OCI-LY1 (cell line): ENCODE measurements around the gene DEFB113.

Experiments
- H2AFZ ChIP-seq: fragments of 200-600 bp; sonication (generic), shearing (Covaris generic); 2 replicates; pipeline ENCODE4 v1.6.0; 2014; ENCODE audit warnings: antibody characterized with exemption, mild to moderate bottlenecking, low read length
- H3F3A ChIP-seq: fragments of 200-600 bp; sonication (generic), shearing (Covaris generic); 2 replicates; pipeline ENCODE4 v1.6.0; 2014; ENCODE audit warnings: mild to moderate bottlenecking, antibody characterized with exemption, low read length, moderate library complexity; ENCODE audit not compliant: insufficient read depth
- H3K27ac ChIP-seq: fragments of 200-600 bp; sonication (generic); 2 replicates; pipeline ENCODE4 v1.5.1; 2014; ENCODE audit warnings: low read length, mixed run types, mild to moderate bottlenecking, low read depth; ENCODE audit not compliant: poor library complexity, severe bottlenecking
- H3K27me3 ChIP-seq: fragments of 200-600 bp; sonication (generic); 2 replicates; pipeline ENCODE4 v1.6.0; 2014; ENCODE audit warnings: antibody characterized with exemption, mild to moderate bottlenecking, low read length, moderate library complexity; ENCODE audit not compliant: insufficient read depth
- H3K36me3 ChIP-seq: fragments of 200-600 bp; sonication (generic); 2 replicates; pipeline ENCODE4 v1.6.1; 2014; ENCODE audit warnings: mild to moderate bottlenecking, antibody characterized with exemption, low read length, moderate library complexity, mixed read lengths; ENCODE audit not compliant: insufficient read depth
- H3K4me1 ChIP-seq: fragments of 200-600 bp; sonication (generic); 2 replicates; pipeline ENCODE4 v1.5.1; 2014; ENCODE audit warnings: mild to moderate bottlenecking, low read length, moderate library complexity; ENCODE audit not compliant: insufficient read depth, severe bottlenecking
- H3K4me2 ChIP-seq: fragments of 200-600 bp; sonication (generic), shearing (Covaris generic); 2 replicates; pipeline ENCODE4 v1.6.1; 2014; ENCODE audit warnings: low read length
- H3K4me3 ChIP-seq: fragments of 200-600 bp; sonication (generic); 2 replicates; pipeline ENCODE4 v1.5.1; 2014; ENCODE audit warnings: low read length, low read depth, mild to moderate bottlenecking, mixed read lengths; ENCODE audit not compliant: poor library complexity, severe bottlenecking
- H3K79me2 ChIP-seq: fragments of 200-600 bp; shearing (Covaris generic); 2 replicates; pipeline ENCODE4 v1.6.1; 2016; ENCODE audit warnings: mixed run types, low read length, mixed read lengths; ENCODE audit not compliant: insufficient read depth
- H3K9ac ChIP-seq: fragments of 200-600 bp; sonication (generic), shearing (Covaris generic); 2 replicates; pipeline ENCODE4 v1.6.1; 2014; ENCODE audit warnings: mild to moderate bottlenecking, low read length, mixed read lengths
- H3K9me2 ChIP-seq: fragments of 200-600 bp; sonication (generic), shearing (Covaris generic); 2 replicates; pipeline ENCODE4 v1.6.1; 2014; ENCODE audit warnings: low read depth, mild to moderate bottlenecking, low read length, mixed read lengths
- H3K9me3 ChIP-seq: fragments of 200-600 bp; shearing (Covaris generic); 2 replicates; pipeline ENCODE4 v1.6.1; 2014; ENCODE audit warnings: low read length, mixed read lengths
- H4K20me1 ChIP-seq: fragments of 200-600 bp; sonication (generic), shearing (Covaris generic); 2 replicates; pipeline ENCODE4 v1.6.0; 2016; ENCODE audit warnings: mild to moderate bottlenecking, low read length; ENCODE audit not compliant: insufficient read depth
- CTCF ChIP-seq: fragments of 200-600 bp; sonication (generic), shearing (Covaris generic); IDR thresholded peaks from 2 replicates; pipeline ENCODE4 v1.5.1; 2017; ENCODE audit warnings: mild to moderate bottlenecking, antibody characterized with exemption, low read length, moderate library complexity, mixed read lengths
- EZH2 ChIP-seq: fragments of 200-600 bp; sonication (generic), shearing (Covaris generic); IDR thresholded peaks from 2 replicates; pipeline ENCODE4 v1.8.0; 2017; ENCODE audit warnings: borderline replicate concordance, mixed run types, mild to moderate bottlenecking, antibody characterized with exemption, low read length, moderate library complexity, mixed read lengths

DEFB113 gene

GRCh38 chr6:49982046-49982445 lies 12.6 kb upstream of the DEFB113 start:
- Histone ChIP-seq H3K4me1 (no peaks in the 10 kb centered on the region), H3K9ac (no peak overlapping the region), H3K79me2 (no peaks in the 10 kb centered on the region), H3K4me2 (no peak overlapping the region), H3K27me3 (no peaks in the 10 kb centered on the region), H3K9me2 (no peaks in the 10 kb centered on the region), H3K4me3 (no peak overlapping the region), H4K20me1 (no peaks in the 10 kb centered on the region), H3K9me3 (no peaks in the 10 kb centered on the region), H3F3A (no peaks in the 10 kb centered on the region), H3K27ac (no peak overlapping the region), H3K36me3 (no peaks in the 10 kb centered on the region), H2AFZ (no peak overlapping the region)
- TF ChIP-seq EZH2 (no peak), CTCF (no peak)

GRCh38 chr6:49980898-49981297 lies 11.5 kb upstream of the DEFB113 start:
- Histone ChIP-seq H3K4me2 (no peak overlapping the region), H3K27me3 (no peaks in the 10 kb centered on the region)

DNA sequence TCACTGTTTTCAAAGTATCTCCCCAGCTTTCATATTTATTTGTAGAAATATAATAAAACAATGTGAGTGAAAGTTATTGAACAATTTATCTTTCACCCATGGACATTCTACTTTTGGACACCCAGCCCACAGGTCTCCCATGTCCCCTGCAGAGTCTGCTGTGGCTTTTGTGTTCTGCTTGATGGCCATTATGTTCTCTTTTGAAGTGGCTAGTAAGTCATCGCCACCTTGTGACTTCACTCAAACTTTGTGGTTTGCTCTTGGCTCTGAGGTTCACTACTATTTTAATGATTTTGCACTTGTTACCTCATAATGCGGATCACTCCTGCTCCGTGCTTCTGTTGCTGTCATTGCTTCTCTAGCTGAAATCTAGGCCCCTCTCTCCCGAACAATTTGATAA lies 10.2 kb upstream of the DEFB113 start:
- Histone ChIP-seq H3K27me3 (no peaks in the 10 kb centered on the region), H4K20me1 (no peaks in the 10 kb centered on the region), H3K4me1 (no peaks in the 10 kb centered on the region), H3F3A (no peaks in the 10 kb centered on the region), H3K36me3 (no peaks in the 10 kb centered on the region), H3K4me3 (no peak overlapping the region), H3K9me2 (no peaks in the 10 kb centered on the region), H3K9ac (no peak overlapping the region), H2AFZ (no peak overlapping the region), H3K27ac (no peak overlapping the region), H3K79me2 (no peaks in the 10 kb centered on the region), H3K9me3 (no peaks in the 10 kb centered on the region), H3K4me2 (no peak overlapping the region)
- TF ChIP-seq CTCF (no peak), EZH2 (no peak)

More at GRCh38 chr6:49980898-49981297, 11.5 kb upstream of the DEFB113 start:
- H4K20me1 ChIP-seq: no peaks in the 10 kb centered on the region
- no peaks in the 10 kb centered on the region for H3F3A ChIP-seq
- H3K9ac ChIP-seq: no peak overlapping the region
- no peaks in the 10 kb centered on the region for H3K79me2 ChIP-seq
- TF ChIP-seq EZH2 (no peak), CTCF (no peak)
- no peak overlapping the region for H3K4me3 ChIP-seq
- no peaks in the 10 kb centered on the region for H3K36me3 ChIP-seq
- no peak overlapping the region for H2AFZ ChIP-seq
- H3K4me1 ChIP-seq: no peaks in the 10 kb centered on the region
- H3K27ac ChIP-seq: no peak overlapping the region
- H3K9me3 ChIP-seq: no peaks in the 10 kb centered on the region
- H3K9me2 ChIP-seq: no peaks in the 10 kb centered on the region
